LNCaP clone FGC (cell line): ENCODE measurements around the gene VWC2L.

Source experiments
- DNase-seq: peaks from one replicate; pipeline ENCODE4 v3.0.0-alpha.2; 2011; ENCODE audit warnings: low read depth
- H3K4me3 ChIP-seq: 2 replicates; pipeline ENCODE4 v1.5.1; 2011; ENCODE audit warnings: mild to moderate bottlenecking, low read depth, low read length, control low read depth
- TF ChIP-seq, protein P1 (sequence below): IDR thresholded peaks from 2 replicates; pipeline ENCODE4 v1.5.1; 2012; ENCODE audit warnings: mild to moderate bottlenecking; ENCODE audit not compliant: control insufficient read depth, insufficient read depth; ENCODE audit errors: extremely low read depth

VWC2L gene

DNA sequence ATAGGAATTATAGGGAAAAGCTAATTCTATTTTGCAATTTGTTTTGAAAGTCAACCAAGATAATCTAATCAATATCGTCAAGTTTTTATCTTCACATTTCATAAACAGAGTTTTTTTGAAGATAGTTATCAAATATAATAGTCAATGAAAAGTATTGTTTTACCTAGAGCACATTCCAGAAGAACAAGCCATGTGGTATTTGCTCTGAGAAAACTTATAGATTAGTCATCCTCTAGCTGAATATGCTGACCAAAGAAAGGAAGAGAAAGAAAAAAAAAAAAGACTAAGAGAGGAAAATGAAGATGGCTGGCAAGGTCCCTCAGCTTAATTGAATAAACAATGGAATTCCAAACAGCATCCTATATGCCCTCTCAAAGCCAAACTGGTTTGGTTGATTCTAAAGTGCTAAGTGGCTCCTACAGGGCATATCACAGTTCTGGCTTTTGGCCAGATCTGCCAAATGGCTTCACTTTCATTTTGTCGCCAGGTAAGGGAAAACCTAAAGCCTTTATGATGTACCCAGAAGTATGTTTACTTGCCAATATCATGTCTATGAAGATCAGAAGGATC is 132.6 kb downstream of the VWC2L start:
- DNase-seq: no peak
- H3K4me3 ChIP-seq: no peak overlapping the region
- TF ChIP-seq, protein P1, sequence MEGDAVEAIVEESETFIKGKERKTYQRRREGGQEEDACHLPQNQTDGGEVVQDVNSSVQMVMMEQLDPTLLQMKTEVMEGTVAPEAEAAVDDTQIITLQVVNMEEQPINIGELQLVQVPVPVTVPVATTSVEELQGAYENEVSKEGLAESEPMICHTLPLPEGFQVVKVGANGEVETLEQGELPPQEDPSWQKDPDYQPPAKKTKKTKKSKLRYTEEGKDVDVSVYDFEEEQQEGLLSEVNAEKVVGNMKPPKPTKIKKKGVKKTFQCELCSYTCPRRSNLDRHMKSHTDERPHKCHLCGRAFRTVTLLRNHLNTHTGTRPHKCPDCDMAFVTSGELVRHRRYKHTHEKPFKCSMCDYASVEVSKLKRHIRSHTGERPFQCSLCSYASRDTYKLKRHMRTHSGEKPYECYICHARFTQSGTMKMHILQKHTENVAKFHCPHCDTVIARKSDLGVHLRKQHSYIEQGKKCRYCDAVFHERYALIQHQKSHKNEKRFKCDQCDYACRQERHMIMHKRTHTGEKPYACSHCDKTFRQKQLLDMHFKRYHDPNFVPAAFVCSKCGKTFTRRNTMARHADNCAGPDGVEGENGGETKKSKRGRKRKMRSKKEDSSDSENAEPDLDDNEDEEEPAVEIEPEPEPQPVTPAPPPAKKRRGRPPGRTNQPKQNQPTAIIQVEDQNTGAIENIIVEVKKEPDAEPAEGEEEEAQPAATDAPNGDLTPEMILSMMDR: no peak

DNA sequence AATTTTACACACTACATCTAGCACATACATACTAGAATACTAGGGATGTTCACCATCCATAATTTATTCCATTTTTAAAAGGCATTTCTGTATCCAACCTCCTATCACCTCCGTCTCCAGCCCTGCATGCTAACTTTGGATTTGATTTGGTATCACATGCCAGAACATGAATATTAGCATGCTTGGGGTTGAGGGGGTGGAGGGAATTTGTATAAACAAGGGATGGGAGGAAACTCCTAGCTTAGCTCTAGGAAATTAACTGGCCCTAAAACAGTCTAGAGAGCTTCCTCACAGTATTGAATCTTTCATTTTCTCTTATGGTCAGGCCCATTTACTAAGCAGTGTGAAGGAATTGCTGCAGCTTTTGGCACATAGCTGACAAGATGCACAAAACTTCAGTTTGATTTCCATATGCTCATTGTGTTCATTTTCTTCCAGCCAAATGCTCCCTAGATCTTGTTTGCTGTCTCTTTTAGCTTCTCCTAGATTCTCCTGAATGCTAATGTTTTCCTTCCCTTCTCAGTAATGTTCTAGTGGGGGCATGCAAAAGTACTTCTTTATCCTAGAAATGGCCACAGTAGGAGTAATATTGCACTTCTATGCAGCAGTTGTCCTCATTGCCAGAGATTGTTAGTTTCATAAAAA is 135.2 kb downstream of the VWC2L start:
- DNase-seq: no peak
- TF ChIP-seq, protein P1: no peak
- no peak overlapping the region for H3K4me3 ChIP-seq

DNA sequence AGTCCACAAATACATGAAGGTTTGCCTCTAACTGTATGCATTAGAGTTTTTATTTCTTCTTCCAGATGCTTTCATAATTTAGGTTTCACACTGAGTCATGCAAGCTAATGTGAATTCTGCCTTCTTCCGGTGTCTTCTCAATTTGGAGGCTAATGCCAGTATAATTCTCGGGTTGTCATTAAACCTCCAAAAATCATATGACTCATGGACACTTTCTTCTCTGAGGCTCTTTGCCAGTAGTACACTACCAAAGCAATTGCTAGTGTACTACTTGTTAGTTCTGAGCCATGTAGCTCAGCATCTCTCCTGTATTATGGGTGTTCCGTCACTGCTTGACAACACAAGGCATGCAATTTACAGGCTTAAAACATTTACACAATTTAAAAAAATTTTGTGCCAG is 137.1 kb downstream of the VWC2L start:
- no peak overlapping the region for H3K4me3 ChIP-seq
- DNase-seq: no peak
- TF ChIP-seq, protein P1: no peak

DNA sequence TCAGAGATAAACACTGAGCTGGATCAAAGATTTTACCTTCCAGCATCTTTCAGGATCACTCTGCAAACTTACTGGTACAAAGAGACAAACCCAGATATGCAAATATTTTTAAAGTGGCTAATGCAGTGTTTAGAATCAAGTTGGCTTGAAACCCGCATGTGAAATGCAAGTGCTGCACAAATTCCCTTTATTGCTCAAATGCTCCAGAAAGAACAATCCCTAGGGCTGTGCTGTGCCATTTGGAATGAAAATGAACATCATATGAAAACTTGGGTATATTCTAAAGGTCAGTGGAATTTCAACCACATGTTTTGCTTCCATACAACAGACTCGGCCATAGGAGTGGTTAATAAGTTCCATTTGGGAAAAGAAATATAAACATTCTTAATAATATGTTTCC is 139.1 kb downstream of the VWC2L start:
- DNase-seq: no peak
- TF ChIP-seq, protein P1: no peak
- no peak overlapping the region for H3K4me3 ChIP-seq

DNA sequence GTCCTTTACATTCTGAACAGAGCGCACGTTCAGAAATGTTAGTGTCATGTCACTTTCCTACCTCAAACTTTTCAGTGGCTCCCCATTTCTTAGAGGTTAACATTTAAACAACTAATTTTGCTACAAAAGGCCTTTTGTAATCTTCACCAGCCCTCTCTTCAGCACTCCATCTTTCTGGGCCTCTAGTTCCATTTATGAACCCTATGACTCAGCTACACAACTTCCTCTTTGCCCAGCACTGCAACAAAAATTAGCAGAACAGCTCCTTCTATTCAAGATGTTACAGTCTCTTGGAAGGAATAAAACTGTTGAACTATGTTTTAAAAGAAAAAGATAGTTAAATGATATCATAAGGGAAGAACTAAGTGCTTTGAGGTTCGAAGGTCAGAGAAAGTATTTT is 139.9 kb downstream of the VWC2L start:
- no peak for DNase-seq
- TF ChIP-seq, protein P1: no peak
- no peak overlapping the region for H3K4me3 ChIP-seq

DNA sequence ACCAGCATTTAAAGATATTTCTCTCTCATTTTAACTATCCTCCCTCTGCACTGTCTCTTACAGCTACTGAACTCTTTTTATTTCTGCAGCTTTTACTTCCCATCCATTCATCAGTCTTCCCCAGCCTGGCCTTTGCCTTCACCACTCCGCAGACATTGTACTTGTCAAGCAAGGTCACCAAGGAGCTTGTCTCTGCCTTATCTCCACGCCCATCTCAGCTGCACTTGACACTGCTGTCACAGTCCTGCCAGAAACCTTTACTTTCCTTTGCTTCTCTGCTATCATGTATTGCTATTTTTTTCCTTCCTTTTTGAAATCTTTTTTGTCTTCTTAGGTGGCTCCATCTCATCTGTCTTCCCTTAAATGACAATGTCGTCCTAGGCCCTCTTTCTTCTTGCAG is 147.0 kb downstream of the VWC2L start:
- DNase-seq: no peak
- H3K4me3 ChIP-seq: no peak overlapping the region
- TF ChIP-seq, protein P1: no peak

DNA sequence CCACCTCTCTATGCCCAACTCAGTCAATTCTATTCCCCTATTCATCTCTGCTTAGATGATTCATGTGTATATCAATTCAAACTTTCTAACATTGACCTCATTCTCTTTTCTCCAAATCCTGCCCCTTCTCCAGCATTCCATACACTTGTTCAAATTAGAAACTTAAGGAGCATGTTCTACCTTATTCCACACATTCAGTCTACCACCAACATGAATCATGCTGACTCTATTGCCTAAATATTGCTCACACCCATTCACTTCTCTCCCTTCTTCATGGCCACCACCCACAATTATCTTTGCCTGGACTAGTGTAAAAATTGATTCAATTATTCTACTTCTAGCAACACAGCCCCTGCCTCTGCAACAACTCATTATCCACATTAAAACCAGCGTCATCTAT is 147.5 kb downstream of the VWC2L start:
- no peak overlapping the region for H3K4me3 ChIP-seq
- TF ChIP-seq, protein P1: no peak
- DNase-seq: no peak
